DOHH2 (cell line): ENCODE measurements around the gene GAREM1.

Experiments
- H3F3A ChIP-seq: fragments of 200-600 bp; sonication (generic), shearing (Covaris generic); 2 replicates; pipeline ENCODE4 v1.6.0; 2016; ENCODE audit warnings: antibody characterized with exemption, mild to moderate bottlenecking; ENCODE audit not compliant: control insufficient read depth, insufficient read depth
- H3K27ac ChIP-seq: fragments of 200-600 bp; sonication (generic); 2 replicates; pipeline ENCODE4 v1.5.1; 2014; ENCODE audit warnings: low read depth, mild to moderate bottlenecking, low read length, moderate library complexity
- H3K27me3 ChIP-seq: fragments of 200-600 bp; sonication (generic); 2 replicates; pipeline ENCODE4 v1.6.1; 2014; ENCODE audit warnings: mild to moderate bottlenecking, low read length, mixed read lengths; ENCODE audit not compliant: control insufficient read depth
- H3K36me3 ChIP-seq: fragments of 200-600 bp; sonication (generic); 2 replicates; pipeline ENCODE4 v1.6.1; 2014; ENCODE audit warnings: mild to moderate bottlenecking, low read length, moderate library complexity, mixed read lengths; ENCODE audit not compliant: control insufficient read depth
- H3K4me1 ChIP-seq: fragments of 200-600 bp; sonication (generic); 2 replicates; pipeline ENCODE4 v1.6.1; 2014; ENCODE audit warnings: mild to moderate bottlenecking, low read length, mixed read lengths; ENCODE audit not compliant: control insufficient read depth
- H3K4me2 ChIP-seq: fragments of 200-600 bp; sonication (generic); 2 replicates; pipeline ENCODE4 v1.6.0; 2014; ENCODE audit warnings: mild to moderate bottlenecking, low read length, moderate library complexity
- H3K4me3 ChIP-seq: fragments of 200-600 bp; sonication (generic); 2 replicates; pipeline ENCODE4 v1.5.1; 2014; ENCODE audit warnings: mild to moderate bottlenecking, low read length, mixed read lengths
- H3K79me2 ChIP-seq: fragments of 200-600 bp; sonication (generic); 2 replicates; pipeline ENCODE4 v1.6.1; 2014; ENCODE audit warnings: mild to moderate bottlenecking, low read length, mixed read lengths; ENCODE audit not compliant: control insufficient read depth
- H3K9me2 ChIP-seq: fragments of 200-600 bp; sonication (generic); replicated peaks from 2 replicates; pipeline ENCODE4 v1.6.1; 2014; ENCODE audit warnings: mild to moderate bottlenecking, low read length, mixed read lengths; ENCODE audit not compliant: control insufficient read depth
- H3K9me3 ChIP-seq: fragments of 200-600 bp; sonication (generic); 2 replicates; pipeline ENCODE4 v1.6.1; 2014; ENCODE audit warnings: antibody characterized with exemption, low read length, mixed read lengths; ENCODE audit not compliant: control insufficient read depth, insufficient read depth
- H4K20me1 ChIP-seq: fragments of 200-600 bp; sonication (generic); 2 replicates; pipeline ENCODE4 v1.6.0; 2014; ENCODE audit warnings: low read depth, mild to moderate bottlenecking, antibody characterized with exemption, low read length, moderate library complexity; ENCODE audit not compliant: control insufficient read depth, insufficient read depth
- CTCF ChIP-seq: fragments of 200-600 bp; sonication (generic); IDR thresholded peaks from one replicate; pipeline ENCODE4 v1.5.1; 2014; ENCODE audit warnings: antibody characterized with exemption, mild to moderate bottlenecking, low read depth, low read length; ENCODE audit not compliant: poor library complexity, severe bottlenecking
- EZH2phosphoT487 ChIP-seq: fragments of 200-600 bp; sonication (generic); IDR thresholded peaks from 2 replicates; pipeline ENCODE4 v1.6.1; 2017; ENCODE audit warnings: borderline replicate concordance, mild to moderate bottlenecking, antibody characterized with exemption, low read length, moderate library complexity, mixed read lengths

GAREM1 gene

DNA sequence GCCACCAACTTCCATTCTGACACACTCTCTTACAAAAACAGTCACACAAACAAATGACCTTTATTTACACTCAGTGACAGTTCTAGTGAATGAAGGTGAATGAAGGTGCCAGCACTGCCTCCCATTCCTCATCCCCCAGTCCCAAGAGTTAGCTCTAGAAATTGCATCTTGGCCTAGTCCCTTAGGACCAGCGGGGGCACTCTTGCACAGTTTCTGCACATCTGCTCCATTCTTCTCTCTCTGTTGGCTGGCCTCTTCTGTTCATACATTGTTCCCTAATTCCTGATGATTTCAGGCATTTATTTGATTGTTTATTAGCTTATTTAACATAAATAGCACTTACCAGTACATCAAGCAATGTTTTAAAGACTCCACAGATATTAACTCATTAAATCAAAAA is 30.9 kb downstream of the GAREM1 start:
- Histone ChIP-seq H3K9me3 (no peaks in the 10 kb centered on the region), H3K4me1 (no peaks in the 10 kb centered on the region), H3F3A (no peaks in the 10 kb centered on the region), H3K79me2 (no peaks in the 10 kb centered on the region), H3K9me2 (no peaks in the 10 kb centered on the region), H3K36me3 (no peaks in the 10 kb centered on the region), H3K27ac (no peak overlapping the region), H3K4me3 (no peak overlapping the region), H4K20me1 (no peaks in the 10 kb centered on the region; the same call in 1 of the 2 replicates), H3K27me3 (peaks cover 3% of the 10 kb centered on the region; the same call in 1 of the 2 replicates), H3K4me2 (no peak overlapping the region)
- TF ChIP-seq CTCF, result peak; percentile 56
- no peak for TF ChIP-seq EZH2phosphoT487

GRCh38 chr18:32439241-32439640 is 31.4 kb downstream of the GAREM1 start:
- Histone ChIP-seq H3K4me2 (no peak overlapping the region), H3K9me2 (no peaks in the 10 kb centered on the region), H3K27me3 (peaks cover 3% of the 10 kb centered on the region; the same call in 1 of the 2 replicates), H3K4me1 (no peaks in the 10 kb centered on the region), H3K79me2 (no peaks in the 10 kb centered on the region), H4K20me1 (no peaks in the 10 kb centered on the region; the same call in 1 of the 2 replicates), H3K27ac (no peak overlapping the region), H3K9me3 (no peaks in the 10 kb centered on the region), H3F3A (no peaks in the 10 kb centered on the region), H3K36me3 (no peaks in the 10 kb centered on the region), H3K4me3 (no peak overlapping the region)
- no peak for TF ChIP-seq CTCF
- TF ChIP-seq EZH2phosphoT487, result no peak

DNA sequence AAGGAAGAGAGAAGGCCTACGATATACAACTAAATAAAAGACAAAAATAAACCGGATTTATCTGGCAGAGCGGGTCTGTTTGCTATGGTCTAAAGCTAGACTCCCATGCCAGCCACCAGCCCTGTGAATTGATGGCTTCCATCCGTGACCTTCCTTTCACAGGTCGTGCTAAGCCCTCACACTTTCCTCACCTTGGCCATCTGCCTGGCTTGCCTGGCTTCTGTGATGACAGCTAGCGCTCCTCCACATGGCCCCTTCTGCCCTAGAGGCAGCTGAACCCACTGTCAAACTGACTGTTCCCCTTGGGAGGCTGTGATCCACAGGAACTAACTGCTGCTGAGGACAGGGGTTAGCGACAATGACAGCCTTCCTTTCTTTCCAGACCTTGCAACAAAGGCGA is 32.5 kb downstream of the GAREM1 start:
- no peaks in the 10 kb centered on the region for H3K4me1 ChIP-seq
- TF ChIP-seq CTCF, result no peak
- TF ChIP-seq EZH2phosphoT487, result no peak
- H3K27me3 ChIP-seq, result peaks cover 3% of the 10 kb centered on the region; the same call in 1 of the 2 replicates
- H3K4me3 ChIP-seq, result no peak overlapping the region
- no peak overlapping the region for H3K4me2 ChIP-seq
- no peaks in the 10 kb centered on the region for H3K79me2 ChIP-seq
- H3K9me2 ChIP-seq, result no peaks in the 10 kb centered on the region
- no peak overlapping the region for H3K27ac ChIP-seq
- no peaks in the 10 kb centered on the region for H3F3A ChIP-seq
- H4K20me1 ChIP-seq, result no peaks in the 10 kb centered on the region; the same call in 1 of the 2 replicates
- H3K36me3 ChIP-seq, result no peaks in the 10 kb centered on the region
- H3K9me3 ChIP-seq, result no peaks in the 10 kb centered on the region
